Astrocyte (in vitro differentiated cells and primary cell): ENCODE results near the gene RSKR.

Source experiments
- EZH2 ChIP-seq: IDR thresholded peaks from 2 replicates; pipeline ENCODE4 v1.6.1; 2012; ENCODE audit warnings: mild to moderate bottlenecking, low read length, inconsistent platforms; ENCODE audit not compliant: insufficient read depth
- TF ChIP-seq, protein P1 (sequence below): IDR thresholded peaks from 2 replicates; pipeline ENCODE4 v1.5.1; 2011; ENCODE audit warnings: low read depth, mild to moderate bottlenecking, inconsistent platforms, low read length, moderate library complexity; ENCODE audit not compliant: insufficient read depth

DNA sequence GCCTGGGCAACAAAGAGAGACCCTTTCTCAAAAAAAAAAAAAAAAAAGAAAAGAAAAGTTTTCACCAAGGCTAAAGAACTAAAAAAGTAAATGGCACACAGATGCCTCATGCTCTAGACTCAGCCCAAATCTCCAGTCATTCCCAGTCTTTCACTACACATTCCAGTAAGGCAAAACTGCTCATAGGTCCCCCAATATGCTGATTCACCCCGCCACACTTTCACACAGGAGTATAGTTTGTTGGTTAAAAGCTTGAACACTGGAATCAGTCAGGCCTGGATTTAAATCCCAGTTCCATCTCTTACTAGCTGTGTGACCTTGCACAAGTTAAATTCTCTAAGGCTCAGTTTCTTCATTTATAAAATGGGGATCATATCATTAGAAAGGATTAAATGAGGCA is 44.5 kb downstream of the RSKR start:
- TF ChIP-seq, protein P1, sequence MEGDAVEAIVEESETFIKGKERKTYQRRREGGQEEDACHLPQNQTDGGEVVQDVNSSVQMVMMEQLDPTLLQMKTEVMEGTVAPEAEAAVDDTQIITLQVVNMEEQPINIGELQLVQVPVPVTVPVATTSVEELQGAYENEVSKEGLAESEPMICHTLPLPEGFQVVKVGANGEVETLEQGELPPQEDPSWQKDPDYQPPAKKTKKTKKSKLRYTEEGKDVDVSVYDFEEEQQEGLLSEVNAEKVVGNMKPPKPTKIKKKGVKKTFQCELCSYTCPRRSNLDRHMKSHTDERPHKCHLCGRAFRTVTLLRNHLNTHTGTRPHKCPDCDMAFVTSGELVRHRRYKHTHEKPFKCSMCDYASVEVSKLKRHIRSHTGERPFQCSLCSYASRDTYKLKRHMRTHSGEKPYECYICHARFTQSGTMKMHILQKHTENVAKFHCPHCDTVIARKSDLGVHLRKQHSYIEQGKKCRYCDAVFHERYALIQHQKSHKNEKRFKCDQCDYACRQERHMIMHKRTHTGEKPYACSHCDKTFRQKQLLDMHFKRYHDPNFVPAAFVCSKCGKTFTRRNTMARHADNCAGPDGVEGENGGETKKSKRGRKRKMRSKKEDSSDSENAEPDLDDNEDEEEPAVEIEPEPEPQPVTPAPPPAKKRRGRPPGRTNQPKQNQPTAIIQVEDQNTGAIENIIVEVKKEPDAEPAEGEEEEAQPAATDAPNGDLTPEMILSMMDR = no peak
- no peak for TF ChIP-seq EZH2
